Activated T-cell treated with anti-CD3 and anti-CD28 coated beads, Interleukin-2, amount 50 U/mL, for 24 hours (primary cell): ENCODE results near the gene SNRNP25.

Source experiments
- DNase-seq: peaks from one replicate; pipeline ENCODE4 v3.0.0-alpha.2; 2020
- H3K27ac Mint-ChIP-seq: 2 replicates; pipeline ENCODE4 v1.8.0; 2020; ENCODE audit warnings: mild to moderate bottlenecking, mixed read lengths
- H3K27me3 Mint-ChIP-seq: 2 replicates; pipeline ENCODE4 v1.8.0; 2020; ENCODE audit warnings: mixed read lengths
- H3K36me3 Mint-ChIP-seq: 2 replicates; pipeline ENCODE4 v1.8.0; 2020; ENCODE audit warnings: low read depth, mixed read lengths
- H3K4me1 Mint-ChIP-seq: 2 replicates; pipeline ENCODE4 v1.8.0; 2020; ENCODE audit warnings: low read depth, mixed read lengths
- H3K4me3 Mint-ChIP-seq: 2 replicates; pipeline ENCODE4 v1.8.0; 2020; ENCODE audit warnings: mild to moderate bottlenecking, moderate library complexity, mixed read lengths
- H3K9me3 Mint-ChIP-seq: 2 replicates; pipeline ENCODE4 v1.8.0; 2020; ENCODE audit warnings: mixed read lengths

Gene SNRNP25

DNA sequence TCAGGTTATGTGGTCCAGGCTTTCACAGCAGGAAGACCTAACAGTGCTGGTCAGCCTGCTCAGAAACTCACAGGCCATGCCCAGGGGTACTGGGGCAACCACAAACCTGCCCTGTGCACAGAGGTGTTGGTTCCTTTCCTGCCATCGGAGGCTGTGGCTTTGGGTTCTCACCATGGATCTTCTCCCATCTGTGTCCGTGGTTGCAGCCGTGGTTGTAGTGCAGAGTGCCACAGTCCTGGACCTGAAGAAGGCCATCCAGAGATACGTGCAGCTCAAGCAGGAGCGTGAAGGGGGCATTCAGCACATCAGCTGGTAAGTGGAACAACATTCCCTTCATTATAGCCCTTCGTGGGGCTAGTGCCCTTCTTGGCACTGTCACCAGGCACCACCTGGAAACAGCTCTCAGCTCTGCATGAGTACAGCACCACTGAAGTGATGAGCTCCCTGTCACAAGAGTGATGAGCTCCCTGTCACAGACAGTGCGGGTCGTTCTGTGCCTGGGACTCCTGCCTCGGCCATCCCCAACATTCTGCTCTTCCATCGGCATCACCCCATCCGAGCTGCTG, 2.0 kb downstream of the SNRNP25 start:
- peaks cover 72% of the 10 kb centered on the region for H3K36me3 Mint-ChIP-seq
- no peak overlapping the region for H3K27ac Mint-ChIP-seq
- peak overlapping the region; percentile 27 for H3K4me3 Mint-ChIP-seq
- H3K9me3 Mint-ChIP-seq, result no peaks in the 10 kb centered on the region
- H3K4me1 Mint-ChIP-seq, result peaks cover 26% of the 10 kb centered on the region
- H3K27me3 Mint-ChIP-seq, result no peaks in the 10 kb centered on the region
- no peak for DNase-seq

DNA sequence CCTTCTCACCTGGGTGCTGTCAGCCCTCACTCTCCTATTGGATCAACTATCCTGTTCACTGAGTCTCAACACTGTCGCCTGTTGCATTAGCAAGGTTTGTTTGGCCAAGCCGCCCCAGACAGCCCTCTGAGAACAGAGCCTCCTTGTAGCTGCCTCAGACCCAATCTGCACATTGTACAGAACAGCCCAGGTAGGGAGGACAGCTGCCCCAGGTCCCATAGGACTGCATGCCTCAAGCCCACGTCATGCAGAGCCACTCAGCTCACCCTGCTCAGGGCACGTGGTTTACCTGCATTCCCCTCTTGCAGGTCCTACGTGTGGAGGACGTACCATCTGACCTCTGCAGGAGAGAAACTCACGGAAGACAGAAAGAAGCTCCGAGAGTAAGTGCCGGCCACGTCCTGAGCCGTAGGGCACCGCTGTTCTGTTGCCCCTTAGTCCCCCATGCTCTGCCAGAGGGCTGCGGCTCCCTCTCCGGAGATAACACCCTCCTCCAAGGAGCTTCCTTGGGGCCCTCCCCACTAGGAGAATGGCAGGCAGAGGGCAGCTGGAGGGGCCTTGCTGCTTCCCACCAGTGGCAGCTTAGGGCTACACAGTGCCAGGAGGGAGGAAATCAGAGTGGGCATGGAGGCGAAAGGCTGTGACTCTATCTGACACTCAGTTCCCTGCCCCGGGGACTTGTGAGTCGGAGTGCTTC, 2.8 kb downstream of the SNRNP25 start:
- Mint-ChIP-seq H3K4me3 (peak overlapping the region; percentile 27), H3K27me3 (no peaks in the 10 kb centered on the region), H3K27ac (no peak overlapping the region), H3K4me1 (peaks cover 19% of the 10 kb centered on the region), H3K36me3 (peaks cover 64% of the 10 kb centered on the region), H3K9me3 (no peaks in the 10 kb centered on the region)
- no peak for DNase-seq

DNA sequence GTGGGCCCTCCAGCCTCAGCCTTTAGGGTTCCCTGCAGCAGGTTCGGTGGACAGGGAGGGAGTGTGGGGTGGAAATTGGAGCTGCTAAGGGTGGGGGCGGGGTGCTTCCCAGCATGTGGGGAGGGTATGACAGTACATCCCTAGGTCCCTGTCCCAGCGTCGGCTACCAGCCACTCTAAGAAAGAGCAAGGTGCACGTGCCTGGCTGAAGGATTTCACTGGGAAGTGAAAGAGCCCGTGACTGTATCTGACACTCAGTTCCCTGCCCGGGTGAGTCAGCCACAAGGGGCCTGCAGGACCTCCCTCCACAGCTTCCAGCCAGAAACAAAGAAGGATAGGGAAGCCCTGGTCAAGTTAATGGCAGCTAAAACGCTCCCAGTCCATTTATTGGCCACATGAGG, 4.1 kb downstream of the SNRNP25 start:
- Mint-ChIP-seq H3K4me1 (peaks cover 12% of the 10 kb centered on the region), H3K27me3 (no peaks in the 10 kb centered on the region), H3K36me3 (peaks cover 56% of the 10 kb centered on the region), H3K9me3 (no peaks in the 10 kb centered on the region), H3K27ac (no peak overlapping the region), H3K4me3 (no peak overlapping the region)
- DNase-seq, result no peak

DNA sequence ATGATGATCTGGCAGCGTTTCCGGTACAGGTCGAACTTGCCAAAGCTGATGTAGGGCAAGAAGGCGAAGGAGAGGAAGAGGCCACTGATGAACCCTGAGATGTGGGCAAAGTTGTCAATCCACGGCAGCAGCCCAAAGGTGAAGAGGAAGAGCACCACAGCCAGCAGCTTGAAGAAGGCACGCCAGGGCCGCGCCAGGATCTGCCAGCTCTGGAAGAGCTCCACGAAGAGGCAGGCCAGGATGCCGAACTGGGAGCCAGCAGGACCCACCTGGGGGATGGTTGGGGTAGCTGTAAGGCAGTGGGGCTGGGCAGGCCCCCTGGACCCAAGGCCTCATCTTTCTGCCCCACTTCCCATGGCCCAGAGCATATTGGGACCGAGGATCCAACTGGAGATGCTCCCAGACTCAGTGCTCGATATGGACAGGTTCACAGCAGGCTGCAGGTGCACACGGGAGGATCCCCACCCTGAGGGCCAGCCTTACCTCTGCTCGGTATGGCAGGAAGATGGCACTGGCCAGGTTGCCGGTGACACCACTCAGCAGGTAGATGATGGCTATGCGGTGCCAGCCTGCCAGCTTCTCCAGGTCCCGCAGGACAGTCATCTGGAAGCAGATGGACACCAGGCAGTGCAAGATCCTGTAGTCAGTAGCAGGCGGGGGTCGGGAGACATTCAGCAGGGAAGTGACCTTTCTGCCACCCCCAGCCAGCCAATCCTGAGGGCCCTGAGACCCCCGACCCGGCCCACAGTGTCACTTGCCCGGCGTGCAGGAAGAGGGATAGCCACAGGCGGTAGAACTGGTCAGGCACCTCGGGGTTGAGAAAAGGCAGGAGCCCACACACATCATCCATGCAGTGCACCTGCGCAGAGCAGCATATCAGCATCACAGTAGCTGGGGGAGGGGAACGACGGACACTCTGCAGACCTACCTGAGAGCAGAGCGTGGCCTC, 5.1 kb downstream of the SNRNP25 start:
- Mint-ChIP-seq H3K27me3 (no peaks in the 10 kb centered on the region), H3K4me3 (no peak overlapping the region), H3K4me1 (peaks cover 9% of the 10 kb centered on the region), H3K9me3 (no peaks in the 10 kb centered on the region), H3K36me3 (peaks cover 47% of the 10 kb centered on the region), H3K27ac (no peak overlapping the region)
- DNase-seq, result no peak

DNA sequence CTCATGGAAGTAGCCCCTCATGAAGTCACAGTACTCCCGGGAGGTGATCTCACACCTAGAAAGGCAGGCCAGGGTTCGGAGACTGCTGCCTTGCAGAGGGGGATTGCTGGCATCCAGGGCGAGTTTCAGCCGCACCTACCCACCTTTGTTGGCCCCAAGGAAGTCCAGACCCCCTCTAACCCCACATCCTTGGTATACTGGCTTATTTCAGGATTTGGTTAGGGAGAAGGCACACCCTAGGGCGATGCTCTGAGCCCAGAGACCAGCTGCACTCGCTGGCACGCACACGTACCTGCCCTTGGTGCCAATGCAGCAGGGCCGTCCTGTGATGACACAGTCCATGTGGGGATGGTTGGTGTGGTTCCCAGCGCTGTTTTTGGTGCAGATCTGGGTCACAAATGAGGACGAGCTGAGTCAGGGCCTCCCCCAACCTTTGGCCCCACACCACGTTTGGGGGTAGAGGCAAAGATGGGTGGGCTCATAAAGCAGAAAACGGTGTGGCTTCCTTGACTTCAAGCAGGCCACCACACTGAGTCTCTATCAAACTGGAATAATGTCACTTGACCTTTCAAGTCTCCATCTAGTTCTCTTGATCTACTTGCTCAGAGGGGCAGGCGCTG, 5.9 kb downstream of the SNRNP25 start:
- Mint-ChIP-seq H3K27ac (no peak overlapping the region), H3K36me3 (peaks cover 41% of the 10 kb centered on the region), H3K27me3 (no peaks in the 10 kb centered on the region), H3K4me3 (no peak overlapping the region), H3K9me3 (no peaks in the 10 kb centered on the region), H3K4me1 (peaks cover 5% of the 10 kb centered on the region)
- no peak for DNase-seq

DNA sequence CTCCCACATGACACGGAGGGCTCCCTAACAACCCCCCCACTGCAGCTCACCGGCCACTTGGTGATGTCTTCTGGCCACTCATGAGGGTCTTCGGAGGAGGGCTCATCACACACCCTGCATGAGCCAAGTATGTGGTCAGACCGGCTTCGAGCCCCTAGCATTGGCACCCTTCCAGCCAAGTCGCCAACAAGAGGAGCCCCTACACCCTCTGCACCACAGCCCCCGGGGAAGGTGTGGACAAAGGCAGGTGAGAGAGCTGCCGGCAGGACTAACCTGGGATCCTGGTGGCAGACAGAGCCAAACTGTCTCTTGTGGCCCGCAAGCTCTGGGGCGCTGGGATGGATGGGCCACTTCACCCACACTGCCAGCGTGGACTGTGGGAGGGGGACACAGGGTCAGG, 6.5 kb downstream of the SNRNP25 start:
- Mint-ChIP-seq H3K9me3 (no peaks in the 10 kb centered on the region), H3K4me3 (no peak overlapping the region), H3K36me3 (peaks cover 38% of the 10 kb centered on the region), H3K27ac (no peak overlapping the region), H3K27me3 (no peaks in the 10 kb centered on the region), H3K4me1 (peaks cover 2% of the 10 kb centered on the region)
- DNase-seq, result no peak

DNA sequence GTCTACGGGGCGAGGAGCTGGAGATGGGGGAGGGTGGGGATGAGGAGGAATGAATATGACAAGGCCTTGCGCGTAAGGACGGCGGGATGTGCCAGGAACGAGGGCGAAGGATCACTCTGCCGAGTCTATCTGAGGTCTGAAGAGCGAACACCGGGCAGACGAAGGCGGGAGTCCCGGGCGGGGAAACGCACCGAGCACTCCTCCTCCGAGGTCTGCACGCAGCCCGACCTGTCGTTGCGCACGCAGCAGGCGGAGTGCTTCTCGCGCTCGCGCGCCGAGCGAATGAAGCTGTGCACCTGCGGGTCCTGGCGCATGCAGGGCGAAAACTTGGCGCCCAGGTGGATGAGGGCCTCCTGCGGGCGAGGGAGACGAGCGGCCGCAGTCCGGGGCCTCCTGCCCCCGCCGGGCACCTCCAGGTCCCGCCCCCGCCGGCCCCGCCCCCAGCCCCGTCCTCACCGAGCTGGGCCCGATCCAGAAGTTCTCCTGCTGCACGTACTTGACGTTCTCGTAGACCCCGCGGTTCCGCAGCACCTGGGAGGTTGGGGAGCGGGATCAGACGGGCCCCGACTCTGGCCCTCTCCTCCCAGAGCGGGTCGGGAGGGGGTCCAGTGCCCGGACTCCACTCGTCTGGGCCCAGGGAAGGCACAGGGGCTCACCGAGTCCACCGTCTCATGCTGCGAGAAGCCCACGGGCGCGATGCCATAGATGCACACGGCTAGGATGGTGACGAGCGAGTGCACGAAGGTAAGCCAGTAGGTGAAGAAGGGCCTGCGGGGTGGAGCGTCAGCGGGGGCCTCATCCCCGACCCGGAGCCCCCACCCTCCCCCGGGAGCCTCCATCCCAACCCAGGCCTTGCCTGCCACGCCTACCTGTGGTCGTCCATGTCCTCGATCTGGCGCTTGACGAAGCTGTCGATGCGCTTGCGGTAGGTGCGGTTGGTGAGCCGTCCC, 7.6 kb downstream of the SNRNP25 start:
- no peak overlapping the region for H3K27ac Mint-ChIP-seq

DNA sequence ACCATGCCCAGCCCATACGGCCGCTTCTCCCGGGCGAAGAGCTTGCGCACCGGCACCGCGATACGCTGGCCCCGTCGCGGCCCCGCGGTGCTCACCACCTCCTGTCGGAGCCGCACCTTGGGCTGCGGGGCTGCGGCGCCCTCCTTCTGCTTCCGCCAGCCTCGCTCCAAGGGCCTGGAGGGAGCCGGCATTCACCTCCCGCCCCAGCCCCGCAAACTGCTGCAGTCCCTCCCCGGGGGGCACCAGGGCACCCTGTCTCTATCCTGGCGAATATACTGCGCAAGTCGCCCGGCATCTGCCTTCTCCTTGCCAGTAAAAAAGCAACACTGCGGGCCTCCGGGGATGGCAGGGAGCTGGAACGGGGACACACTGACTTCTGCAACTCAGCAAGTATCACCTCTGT, 8.3 kb downstream of the SNRNP25 start:
- no peak overlapping the region for H3K4me3 Mint-ChIP-seq
- DNase-seq, result no peak
- no peak overlapping the region for H3K27ac Mint-ChIP-seq
- peaks cover 3% of the 10 kb centered on the region for H3K27me3 Mint-ChIP-seq
- peaks cover 3% of the 10 kb centered on the region for H3K4me1 Mint-ChIP-seq
- H3K9me3 Mint-ChIP-seq, result no peaks in the 10 kb centered on the region
- peaks cover 21% of the 10 kb centered on the region for H3K36me3 Mint-ChIP-seq

More for the DNA sequence above, 7.6 kb downstream of the SNRNP25 start:
- no peaks in the 10 kb centered on the region for H3K9me3 Mint-ChIP-seq
- DNase-seq, result no peak
- H3K27me3 Mint-ChIP-seq, result peaks cover 3% of the 10 kb centered on the region
- H3K4me1 Mint-ChIP-seq, result peaks cover 3% of the 10 kb centered on the region
- no peak overlapping the region for H3K4me3 Mint-ChIP-seq
- H3K36me3 Mint-ChIP-seq, result peaks cover 28% of the 10 kb centered on the region

DNA sequence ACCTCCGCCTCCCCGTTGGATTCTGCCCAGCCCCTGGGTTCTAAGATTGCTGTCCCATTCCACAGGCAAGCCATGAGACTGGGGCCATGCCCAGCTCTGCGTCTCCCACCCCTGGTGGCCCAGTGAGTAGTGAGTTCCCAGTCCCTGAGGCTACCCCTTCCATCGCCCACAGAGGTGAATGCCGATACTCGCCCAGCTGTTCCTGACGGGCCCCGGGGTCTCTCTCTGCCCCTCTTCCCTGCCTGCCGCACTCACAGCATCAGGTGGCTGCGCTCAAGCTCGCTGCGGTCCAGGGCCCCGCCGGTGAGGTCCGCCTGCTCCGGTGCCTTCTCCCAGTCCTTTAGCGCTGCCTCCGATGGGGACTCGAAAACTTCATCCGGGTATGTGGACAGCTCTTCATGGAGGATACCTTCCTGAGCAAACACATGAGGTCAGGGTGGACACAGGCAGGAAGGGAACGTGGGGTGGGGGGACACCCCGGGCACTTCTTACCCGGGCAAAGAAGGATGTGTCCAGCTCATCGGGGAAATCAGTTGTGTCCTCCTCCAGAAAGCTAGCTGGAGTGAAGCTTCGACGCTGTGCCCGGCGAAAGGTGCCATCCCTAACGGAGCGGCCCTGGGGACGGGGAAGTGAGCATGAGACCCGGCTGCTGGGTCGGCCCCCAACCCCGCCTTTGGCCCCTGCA, 8.8 kb downstream of the SNRNP25 start:
- no peaks in the 10 kb centered on the region for H3K9me3 Mint-ChIP-seq
- peaks cover 3% of the 10 kb centered on the region for H3K4me1 Mint-ChIP-seq
- peaks cover 15% of the 10 kb centered on the region for H3K36me3 Mint-ChIP-seq
- H3K27me3 Mint-ChIP-seq, result peaks cover 4% of the 10 kb centered on the region
- no peak overlapping the region for H3K4me3 Mint-ChIP-seq
- H3K27ac Mint-ChIP-seq, result no peak overlapping the region
- no peak for DNase-seq

DNA sequence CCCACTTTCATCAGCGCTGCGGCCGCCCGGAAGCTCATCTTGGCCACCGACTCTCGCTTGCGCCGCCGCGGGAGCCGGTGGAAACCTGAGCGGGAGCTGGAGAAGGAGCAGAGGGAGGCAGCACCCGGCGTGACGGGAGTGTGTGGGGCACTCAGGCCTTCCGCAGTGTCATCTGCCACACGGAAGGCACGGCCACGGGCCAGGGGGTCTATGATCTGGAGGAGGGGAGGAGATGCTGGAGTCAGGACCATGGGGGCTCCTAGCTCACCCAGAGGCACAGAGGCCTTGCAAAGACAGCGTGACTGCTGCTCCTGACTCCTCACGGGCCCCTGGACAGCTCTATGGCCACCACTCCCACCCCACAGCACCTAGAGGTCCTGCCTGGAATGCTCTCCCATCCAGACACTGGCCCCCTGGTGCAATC, 9.4 kb downstream of the SNRNP25 start:
- Mint-ChIP-seq H3K27ac (no peak overlapping the region), H3K4me1 (peaks cover 3% of the 10 kb centered on the region), H3K36me3 (peaks cover 10% of the 10 kb centered on the region), H3K9me3 (no peaks in the 10 kb centered on the region), H3K4me3 (no peak overlapping the region), H3K27me3 (peaks cover 8% of the 10 kb centered on the region)
- no peak for DNase-seq

DNA sequence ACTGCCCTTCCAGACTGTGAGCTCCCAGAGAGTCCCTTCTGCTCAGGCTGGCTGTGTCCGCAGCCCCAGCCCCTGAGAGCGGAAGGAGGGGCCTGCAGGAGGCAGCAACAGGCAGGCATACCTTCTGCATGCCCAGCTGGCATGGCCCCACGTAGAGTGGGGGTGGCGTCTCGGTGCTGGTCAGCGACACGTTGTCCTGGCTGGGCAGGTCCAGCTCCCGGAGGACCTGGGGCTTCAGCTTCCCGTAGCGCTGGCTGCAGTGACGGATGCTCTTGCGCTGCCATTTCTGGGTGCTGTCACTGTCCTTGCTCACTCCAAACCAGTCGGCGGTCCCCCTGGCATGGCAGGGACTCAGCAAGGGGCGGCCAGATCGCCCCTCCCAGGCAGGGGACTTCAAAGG, 9.8 kb downstream of the SNRNP25 start:
- Mint-ChIP-seq H3K27me3 (peaks cover 8% of the 10 kb centered on the region), H3K4me1 (peaks cover 3% of the 10 kb centered on the region), H3K4me3 (no peak overlapping the region), H3K27ac (no peak overlapping the region), H3K9me3 (no peaks in the 10 kb centered on the region), H3K36me3 (peaks cover 5% of the 10 kb centered on the region)
- DNase-seq, result no peak

DNA sequence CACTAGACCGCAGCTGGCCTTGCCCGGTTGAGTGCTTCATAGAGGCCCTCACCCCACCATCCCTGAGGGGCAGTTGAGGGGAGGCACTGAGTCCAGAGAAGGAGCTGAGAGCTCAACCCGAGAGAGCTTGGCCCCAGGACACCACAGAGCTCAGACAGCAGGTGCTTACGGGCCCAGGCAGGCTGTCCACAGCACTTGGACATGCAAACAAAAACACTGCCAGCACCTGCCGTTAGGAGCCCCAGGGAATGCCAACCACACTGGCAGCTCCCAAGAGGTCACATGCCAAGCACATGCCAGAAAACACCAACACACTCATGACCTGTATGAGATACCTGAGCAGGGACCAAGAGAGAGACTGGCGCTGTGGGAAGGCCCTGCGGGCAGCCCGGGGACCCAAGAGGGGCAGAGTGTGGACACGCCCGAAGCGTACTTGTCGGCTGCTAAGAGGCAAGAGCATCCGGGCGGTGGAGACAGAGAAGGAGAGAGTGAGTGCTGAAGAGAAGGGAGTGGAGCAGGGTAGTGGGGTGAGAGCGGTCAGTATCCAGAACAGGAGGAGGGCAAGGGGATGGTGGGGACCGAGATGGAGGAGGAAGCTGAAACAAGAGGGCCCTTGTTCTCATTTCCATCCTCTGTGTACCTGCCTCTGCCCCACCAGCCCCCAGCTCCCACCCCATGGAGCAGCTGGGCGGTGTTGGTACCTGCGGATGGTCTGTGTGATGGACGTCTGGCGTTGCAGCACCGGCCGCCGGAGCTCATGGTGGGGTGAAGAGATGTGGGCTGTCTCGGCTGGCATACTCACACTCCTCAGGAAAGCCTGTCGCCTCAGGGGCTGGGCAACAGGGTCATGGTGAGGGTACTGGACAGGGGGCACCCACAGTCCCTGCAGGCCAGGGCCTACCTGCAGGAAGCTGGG, 10.6 kb downstream of the SNRNP25 start:
- peaks cover 8% of the 10 kb centered on the region for H3K27me3 Mint-ChIP-seq
- no peaks in the 10 kb centered on the region for H3K36me3 Mint-ChIP-seq
- DNase-seq, result no peak
- H3K9me3 Mint-ChIP-seq, result no peaks in the 10 kb centered on the region
- no peak overlapping the region for H3K27ac Mint-ChIP-seq
- no peak overlapping the region for H3K4me3 Mint-ChIP-seq
- peaks cover 3% of the 10 kb centered on the region for H3K4me1 Mint-ChIP-seq
